Measurements from ENCODE around the gene CPZ. TPM values are rescaled to one million over a fixed set of nuclear protein-coding genes. Genes with fewer than 3 reads are reported as not detected.

The CPZ gene
- total RNA-seq, 1 donor from 2014 or later = 32.8 TPM

DNA sequence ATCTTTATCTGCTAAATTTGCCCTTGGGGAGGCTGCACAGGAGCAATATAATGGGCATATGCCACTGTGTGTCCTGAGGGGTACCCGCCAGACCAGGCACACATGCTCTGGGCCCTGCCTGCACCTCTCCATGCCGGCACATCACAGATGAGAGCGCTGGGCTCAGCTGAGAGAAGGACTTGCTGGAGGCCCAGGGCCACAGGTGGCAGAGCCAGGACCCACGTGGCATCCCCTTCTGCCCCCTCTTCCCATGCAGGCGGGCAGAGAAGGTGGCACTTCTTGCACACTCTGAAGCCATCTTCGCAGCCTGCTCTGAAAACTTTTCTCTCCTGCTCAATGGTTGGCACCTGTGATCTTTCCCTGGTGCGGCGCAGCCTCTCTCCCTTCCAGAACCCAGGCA lies 20.1 kb downstream of the CPZ start:
- H3K4me3 Mint-ChIP-seq = no peak overlapping the region
- no peak for TF ChIP-seq CTCF (IDR thresholded peaks at IDR 0.05; ENCODE audit: unreplicated experiment)
- H3K27ac Mint-ChIP-seq = no peak overlapping the region
- peaks cover 7% of the 10 kb centered on the region for H3K4me1 Mint-ChIP-seq
- H3K9me3 Mint-ChIP-seq = no peaks in the 10 kb centered on the region
- no peak for DNase-seq (ENCODE audit: low spot score in 2 of 2, unreplicated experiment in 2 of 2)
- peaks cover 6% of the 10 kb centered on the region for H3K36me3 Mint-ChIP-seq
- H3K27me3 Mint-ChIP-seq (ENCODE audit: low read depth) = no peaks in the 10 kb centered on the region

DNA sequence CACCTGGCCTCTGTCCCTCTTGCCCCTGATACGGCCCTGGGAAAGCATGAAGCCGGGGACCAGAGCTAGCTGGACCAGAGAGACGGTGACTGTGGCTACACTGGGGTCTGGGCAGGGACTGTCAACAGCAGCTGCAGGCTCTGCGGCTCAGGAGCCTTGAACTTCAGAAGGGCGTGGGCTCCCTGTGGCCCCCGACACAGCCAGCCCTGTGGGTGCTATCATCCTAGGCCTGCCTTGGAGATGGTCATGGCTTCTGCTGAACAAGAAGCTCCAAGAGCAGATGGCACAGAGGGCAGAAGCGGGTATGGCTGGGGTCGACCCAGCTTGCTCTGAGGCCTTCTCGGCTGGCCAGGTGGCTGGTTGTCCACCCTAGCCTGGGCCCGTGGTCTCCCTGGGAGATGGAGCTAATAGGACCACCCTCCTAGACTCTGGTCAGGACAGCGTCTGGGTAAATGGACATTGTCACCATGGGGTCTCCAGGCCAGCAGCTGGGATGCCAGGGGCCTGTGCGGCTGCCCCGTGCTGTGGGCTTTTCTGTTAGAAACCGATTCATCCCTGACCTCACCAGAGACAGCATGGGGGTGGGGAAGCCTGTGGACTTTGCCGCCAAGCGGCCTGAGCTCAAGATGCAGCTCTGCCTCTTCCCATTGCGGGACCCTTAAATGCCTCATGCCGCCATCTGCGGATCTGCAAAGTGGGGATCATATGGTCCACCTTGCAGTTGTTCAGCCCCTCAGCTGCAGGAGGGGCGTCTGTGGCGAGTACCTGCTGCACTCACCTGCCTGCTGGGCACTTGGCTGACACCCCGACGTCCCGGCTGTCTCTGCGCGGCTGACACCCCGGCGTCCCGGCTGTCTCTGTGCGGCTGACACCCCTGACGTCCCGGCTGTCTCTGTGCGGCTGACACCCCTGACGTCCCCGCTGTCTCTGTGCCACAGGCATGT lies 21.1 kb downstream of the CPZ start:
- Mint-ChIP-seq H3K36me3 (peaks cover 6% of the 10 kb centered on the region), H3K4me1 (peaks cover 7% of the 10 kb centered on the region), H3K9me3 (no peaks in the 10 kb centered on the region), H3K27ac (no peak overlapping the region), H3K4me3 (no peak overlapping the region), H3K27me3 (ENCODE audit: low read depth) (no peaks in the 10 kb centered on the region)
- no peak for TF ChIP-seq CTCF (IDR thresholded peaks at IDR 0.05; ENCODE audit: unreplicated experiment)
- no peak for DNase-seq (ENCODE audit: low spot score in 2 of 2, unreplicated experiment in 2 of 2)

DNA sequence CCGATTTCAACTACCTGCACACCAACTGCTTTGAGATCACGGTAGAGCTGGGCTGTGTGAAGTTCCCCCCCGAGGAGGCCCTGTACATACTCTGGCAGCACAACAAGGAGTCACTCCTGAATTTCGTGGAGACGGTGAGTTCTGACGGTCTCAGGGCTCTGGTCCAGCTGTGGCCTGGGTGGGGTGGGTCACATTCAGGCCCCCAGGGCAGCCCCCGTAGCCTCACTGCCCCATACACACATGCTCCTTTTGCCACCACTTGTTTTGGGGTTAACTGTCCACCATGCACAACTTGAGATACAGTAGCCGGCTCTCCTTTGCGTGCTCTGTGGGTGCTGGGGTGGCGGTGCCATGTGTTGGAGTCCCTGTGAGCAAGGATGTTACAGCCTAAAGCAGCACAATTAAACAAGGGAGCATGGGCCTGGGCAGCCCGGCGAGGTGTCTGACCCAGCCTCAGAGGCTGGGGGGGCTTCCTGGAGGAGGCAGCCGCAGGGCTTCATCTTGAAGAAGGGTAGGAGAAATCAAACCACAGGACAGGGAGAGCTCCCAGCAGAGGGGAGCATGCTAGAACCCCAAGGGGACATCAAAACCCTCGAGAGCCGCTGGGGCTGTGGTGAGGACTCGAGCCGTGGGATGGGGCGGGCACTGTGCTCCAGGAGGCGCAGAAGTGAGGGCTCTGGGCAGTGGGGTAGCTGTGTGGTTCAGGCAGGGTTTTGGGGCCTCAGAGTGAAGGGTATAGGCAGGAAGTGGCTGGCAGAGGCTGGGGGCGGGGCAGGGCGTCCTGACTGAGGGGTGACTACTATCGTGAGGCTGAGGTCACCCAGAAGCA lies 22.0 kb downstream of the CPZ start:
- Mint-ChIP-seq H3K4me3 (no peak overlapping the region), H3K27ac (no peak overlapping the region), H3K27me3 (ENCODE audit: low read depth) (no peaks in the 10 kb centered on the region), H3K9me3 (no peaks in the 10 kb centered on the region), H3K4me1 (peaks cover 7% of the 10 kb centered on the region), H3K36me3 (peaks cover 6% of the 10 kb centered on the region)
- DNase-seq (ENCODE audit: low spot score in 2 of 2, unreplicated experiment in 2 of 2) = no peak
- no peak for TF ChIP-seq CTCF (IDR thresholded peaks at IDR 0.05; ENCODE audit: unreplicated experiment)

GRCh38 chr4:8615366-8615765 lies 22.8 kb downstream of the CPZ start:
- no peak overlapping the region for H3K4me3 Mint-ChIP-seq
- peaks cover 6% of the 10 kb centered on the region for H3K36me3 Mint-ChIP-seq
- H3K27me3 Mint-ChIP-seq (ENCODE audit: low read depth) = no peaks in the 10 kb centered on the region
- no peak for TF ChIP-seq CTCF (IDR thresholded peaks at IDR 0.05; ENCODE audit: unreplicated experiment)
- peaks cover 7% of the 10 kb centered on the region for H3K4me1 Mint-ChIP-seq
- no peaks in the 10 kb centered on the region for H3K9me3 Mint-ChIP-seq
- DNase-seq (ENCODE audit: low spot score in 2 of 2, unreplicated experiment in 2 of 2) = no peak
- H3K27ac Mint-ChIP-seq = no peak overlapping the region

DNA sequence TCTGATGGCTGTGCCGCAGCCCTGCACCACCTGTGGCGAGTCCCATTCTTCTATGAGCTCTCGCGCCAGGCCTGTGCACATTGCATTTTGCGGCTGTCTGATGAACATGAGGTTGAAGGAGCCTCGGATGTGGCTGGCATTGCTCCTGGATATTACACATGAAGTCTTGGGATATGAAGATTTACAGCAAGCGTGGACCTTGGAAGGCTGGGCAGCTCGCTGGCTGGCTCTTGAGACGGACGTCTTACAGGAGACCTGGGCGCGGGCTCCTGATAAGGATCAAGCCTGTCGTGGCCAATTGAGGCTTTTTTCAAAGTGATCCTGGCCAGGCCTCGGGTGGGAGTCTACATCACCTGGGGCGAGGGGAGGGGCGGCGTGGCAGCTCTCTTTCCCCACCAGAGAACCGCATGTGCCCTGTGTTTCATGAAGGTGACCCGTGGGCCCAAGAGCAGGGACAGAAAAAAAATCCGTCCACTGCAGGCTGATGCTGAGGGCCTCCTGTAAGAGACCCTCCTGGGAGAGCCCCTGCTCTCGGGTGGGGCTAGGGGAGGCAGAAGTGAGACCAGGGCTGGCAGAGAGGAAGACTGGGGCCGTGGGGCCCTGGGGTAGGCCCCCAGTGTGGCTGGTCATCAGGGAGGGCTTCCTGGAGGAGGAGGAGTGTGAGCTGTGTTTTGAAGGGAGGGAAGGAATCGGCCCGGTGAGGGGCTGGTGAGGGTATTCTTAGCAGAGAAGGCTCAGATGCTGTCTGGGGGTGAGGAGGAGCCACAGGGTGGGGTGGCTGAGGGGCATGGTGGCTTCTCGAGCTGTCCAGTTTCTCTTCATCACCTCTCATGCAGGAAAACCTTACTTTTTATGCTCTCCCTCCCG lies 23.6 kb downstream of the CPZ start:
- Mint-ChIP-seq H3K27ac (peak overlapping the region; percentile 5), H3K27me3 (ENCODE audit: low read depth) (no peaks in the 10 kb centered on the region), H3K9me3 (no peaks in the 10 kb centered on the region), H3K36me3 (peaks cover 6% of the 10 kb centered on the region), H3K4me1 (peaks cover 7% of the 10 kb centered on the region), H3K4me3 (no peak overlapping the region)
- TF ChIP-seq CTCF (IDR thresholded peaks at IDR 0.05; ENCODE audit: unreplicated experiment) = no peak
- DNase-seq (ENCODE audit: low spot score in 2 of 2, unreplicated experiment in 2 of 2) = no peak
